Measurements from ENCODE around the gene OR5K1. TPM values are rescaled to one million over a fixed set of nuclear protein-coding genes. Genes with fewer than 3 reads are reported as not detected.

The OR5K1 gene
- total and polyA plus RNA-seq, 2 donors (not counting 3 experiments of a cell fraction or from before 2014, with no cell fraction given), result not detected

DNA sequence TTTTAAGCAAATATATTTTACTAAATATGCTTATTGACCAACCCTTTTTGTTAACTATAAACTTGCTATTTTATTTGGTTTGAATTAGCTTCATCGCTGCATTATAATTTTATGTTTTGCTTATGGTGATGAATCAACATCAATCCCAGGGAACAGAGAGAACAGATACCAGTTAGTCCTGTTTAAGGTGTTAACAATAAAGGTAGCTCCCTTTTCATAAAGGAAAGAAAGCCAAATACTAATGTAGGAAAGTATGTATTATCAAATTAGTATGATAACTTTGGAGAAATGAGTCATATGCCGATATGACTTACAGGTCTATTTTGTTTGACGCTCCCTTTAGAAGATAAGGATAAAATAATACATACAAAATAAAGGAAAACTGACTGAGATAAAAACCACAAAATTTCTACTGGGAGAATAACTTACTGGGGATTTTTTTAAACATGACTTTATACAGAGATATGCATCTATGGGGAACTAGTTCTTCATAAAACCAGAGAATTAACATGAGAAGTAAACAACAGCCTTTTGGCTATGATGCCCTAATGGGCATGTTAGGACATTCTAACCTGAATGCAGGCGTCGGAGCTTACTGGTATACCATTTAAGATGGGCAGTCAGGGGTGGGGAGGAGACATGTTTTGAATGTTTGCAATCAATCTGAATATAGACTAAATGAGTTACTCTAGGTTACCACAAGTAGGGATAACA, 39.0 kb downstream of the OR5K1 start:
- Histone ChIP-seq H4K20me1 (replicated peaks; ENCODE audit: control insufficient read depth, extremely low read depth, insufficient read depth, low read length) (no peaks in the 10 kb centered on the region), H3K4me3 (replicated peaks in 1 of 3; ENCODE audit: insufficient read depth in 1 of 3, low read depth in 1 of 3, low read length in 3 of 3) (no peak overlapping the region), H3K27ac (ENCODE audit: insufficient read depth, low read depth, low read length) (no peak overlapping the region), H3K36me3 (ENCODE audit: control insufficient read depth in 2 of 2, extremely low read depth in 1 of 2, insufficient read depth in 2 of 2, low read length in 2 of 2) (no peaks in the 10 kb centered on the region), H3K9me1 (replicated peaks; ENCODE audit: control insufficient read depth, extremely low read depth, insufficient read depth, low read length) (no peaks in the 10 kb centered on the region), H3K79me2 (ENCODE audit: control insufficient read depth, insufficient read depth, low read length) (no peaks in the 10 kb centered on the region), H3K4me2 (ENCODE audit: insufficient read depth, low read length) (no peak overlapping the region), H3K4me1 (ENCODE audit: control insufficient read depth, extremely low read depth, insufficient read depth, low read length) (no peaks in the 10 kb centered on the region), H3K9me3 (replicated peaks; ENCODE audit: control insufficient read depth, insufficient read depth, low read length) (no peaks in the 10 kb centered on the region), H2AFZ (ENCODE audit: low read depth, low read length) (no peak overlapping the region), H3K9ac (replicated peaks; ENCODE audit: extremely low read depth, insufficient read depth, low read length) (no peak overlapping the region), H3K27me3 (ENCODE audit: control insufficient read depth in 2 of 2, insufficient read depth in 2 of 2, low read length in 2 of 2) (peaks cover 4 to 20% of the 10 kb centered on the region in 2 experiments)
- ChIA-PET CTCF (no interaction called here), POLR2A (no interaction called here)
- no TSS peak for BruUV-seq (replicated peaks)
- TF ChIP-seq GATA2 (IDR thresholded peaks at IDR 0.05; ENCODE audit: insufficient read depth, insufficient read length, low read depth, low read length) (no peak), FOS (IDR thresholded peaks at IDR 0.05; ENCODE audit: borderline replicate concordance, insufficient read depth, low read length) (no peak), POLR2A (IDR thresholded peaks at IDR 0.05; ENCODE audit: low read depth, low read length) (no peak), POLR2AphosphoS5 (IDR thresholded peaks at IDR 0.05; ENCODE audit: insufficient read depth, low read depth, low read length) (no peak), EZH2 (IDR thresholded peaks at IDR 0.05; ENCODE audit: borderline replicate concordance, low read depth, low read length, severe bottlenecking) (no peak), MYC (IDR thresholded peaks at IDR 0.05; ENCODE audit: low read depth, low read length) (no peak), JUN (IDR thresholded peaks at IDR 0.05; ENCODE audit: borderline replicate concordance, insufficient read depth, insufficient read length, low read depth) (no peak)
- TF ChIP-seq, protein P1, sequence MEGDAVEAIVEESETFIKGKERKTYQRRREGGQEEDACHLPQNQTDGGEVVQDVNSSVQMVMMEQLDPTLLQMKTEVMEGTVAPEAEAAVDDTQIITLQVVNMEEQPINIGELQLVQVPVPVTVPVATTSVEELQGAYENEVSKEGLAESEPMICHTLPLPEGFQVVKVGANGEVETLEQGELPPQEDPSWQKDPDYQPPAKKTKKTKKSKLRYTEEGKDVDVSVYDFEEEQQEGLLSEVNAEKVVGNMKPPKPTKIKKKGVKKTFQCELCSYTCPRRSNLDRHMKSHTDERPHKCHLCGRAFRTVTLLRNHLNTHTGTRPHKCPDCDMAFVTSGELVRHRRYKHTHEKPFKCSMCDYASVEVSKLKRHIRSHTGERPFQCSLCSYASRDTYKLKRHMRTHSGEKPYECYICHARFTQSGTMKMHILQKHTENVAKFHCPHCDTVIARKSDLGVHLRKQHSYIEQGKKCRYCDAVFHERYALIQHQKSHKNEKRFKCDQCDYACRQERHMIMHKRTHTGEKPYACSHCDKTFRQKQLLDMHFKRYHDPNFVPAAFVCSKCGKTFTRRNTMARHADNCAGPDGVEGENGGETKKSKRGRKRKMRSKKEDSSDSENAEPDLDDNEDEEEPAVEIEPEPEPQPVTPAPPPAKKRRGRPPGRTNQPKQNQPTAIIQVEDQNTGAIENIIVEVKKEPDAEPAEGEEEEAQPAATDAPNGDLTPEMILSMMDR (IDR thresholded peaks at IDR 0.05; ENCODE audit: extremely low read depth in 1 of 2, insufficient read depth in 1 of 2, low read depth in 1 of 2, low read length in 2 of 2), result no peak
- TF ChIP-seq, protein P2, sequence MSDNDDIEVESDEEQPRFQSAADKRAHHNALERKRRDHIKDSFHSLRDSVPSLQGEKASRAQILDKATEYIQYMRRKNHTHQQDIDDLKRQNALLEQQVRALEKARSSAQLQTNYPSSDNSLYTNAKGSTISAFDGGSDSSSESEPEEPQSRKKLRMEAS (IDR thresholded peaks at IDR 0.05; ENCODE audit: insufficient read depth, insufficient read length), result no peak
- DNase-seq (ENCODE audit: low read depth, low spot score) (no peak), FAIRE-seq (no peak)
- dilution Hi-C loops (cut with MboI; ENCODE audit: extremely low pct_ligation_motif_present, low sequenced_read_pairs) (no loop called here), intact Hi-C loops (cut with micrococcal nuclease) (no loop called here)

Measured in endothelial cell of umbilical vein (primary cell).